NCI-H774 (cell line): ENCODE measurements around the gene ZDHHC6.
"Not testable (repeated sequence)": the region's sequence is repeated elsewhere in the genome, so short reads cannot be mapped to it uniquely, and the experiment has no call there.

Experiments used
- DNase-seq: peaks from one replicate; lab custom pipeline; 2025; lab: John Stamatoyannopoulos, UW

ZDHHC6 gene

GRCh38 chr10:112389271-112389822, 57.4 kb downstream of the ZDHHC6 start:
- DNase-seq: no peak

- DNase-seq: no peak
These were observed 58.2 kb downstream of the ZDHHC6 start for GRCh38 chr10:112388548-112388947.

GRCh38 chr10:112388056-112388455, 58.7 kb downstream of the ZDHHC6 start:
- not testable (repeated sequence) for DNase-seq

DNA sequence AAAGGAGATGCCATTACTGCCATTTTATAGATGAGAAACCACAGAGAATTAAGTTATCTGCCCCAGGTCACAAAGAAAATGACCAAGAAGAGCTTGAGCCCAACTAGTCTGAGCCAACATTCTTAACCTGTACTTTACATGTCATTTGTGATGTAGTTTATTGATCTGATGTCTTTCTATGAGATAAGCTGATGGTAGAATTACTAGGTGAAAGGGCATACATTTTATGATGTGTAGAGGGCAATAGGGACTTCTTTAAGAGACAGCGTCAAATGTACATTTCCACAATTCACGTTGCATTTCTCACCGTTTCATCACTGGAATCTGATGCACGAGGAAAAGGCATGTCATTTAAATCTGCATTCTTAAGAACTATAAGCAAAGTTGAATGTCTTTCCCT, 61.5 kb downstream of the ZDHHC6 start:
- DNase-seq: no peak

GRCh38 chr10:112384141-112384540, 62.6 kb downstream of the ZDHHC6 start:
- DNase-seq: no peak

DNA sequence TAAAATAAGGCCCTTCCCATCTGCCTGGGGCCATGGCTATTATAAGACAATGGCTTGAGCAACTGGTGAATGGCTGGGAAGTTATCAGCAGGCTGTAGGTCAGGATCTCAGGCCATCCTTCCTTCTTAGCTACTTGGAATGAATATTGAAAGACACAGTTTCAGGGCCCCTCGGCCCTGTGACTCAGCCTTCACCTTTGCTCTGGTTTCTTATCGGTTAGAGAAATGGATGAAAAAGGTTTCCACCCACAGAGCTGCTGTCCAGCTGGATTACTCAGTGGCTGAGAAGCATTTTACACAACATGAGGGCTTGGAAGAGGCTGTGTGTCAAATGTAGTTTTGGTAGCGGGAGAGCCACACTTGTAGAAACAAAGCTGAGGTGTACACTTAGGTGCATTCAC, 63.4 kb downstream of the ZDHHC6 start:
- DNase-seq: no peak

GRCh38 chr10:112382515-112383235, 64.0 kb downstream of the ZDHHC6 start:
- no peak for DNase-seq
